HG03025 (cell line): ENCODE results near the gene MUSK.
"Not testable (repeated sequence)": the region's sequence is repeated elsewhere in the genome, so short reads cannot be mapped to it uniquely, and the experiment has no call there.

Experiments
- ATAC-seq: cut with Tn5 transposase; IDR thresholded peaks from one replicate; pipeline ENCODE4 v1.9.1; 2021; ENCODE audit warnings: mild to moderate bottlenecking, moderate library complexity; ENCODE audit not compliant: unreplicated experiment, low FRiP score

MUSK gene

DNA sequence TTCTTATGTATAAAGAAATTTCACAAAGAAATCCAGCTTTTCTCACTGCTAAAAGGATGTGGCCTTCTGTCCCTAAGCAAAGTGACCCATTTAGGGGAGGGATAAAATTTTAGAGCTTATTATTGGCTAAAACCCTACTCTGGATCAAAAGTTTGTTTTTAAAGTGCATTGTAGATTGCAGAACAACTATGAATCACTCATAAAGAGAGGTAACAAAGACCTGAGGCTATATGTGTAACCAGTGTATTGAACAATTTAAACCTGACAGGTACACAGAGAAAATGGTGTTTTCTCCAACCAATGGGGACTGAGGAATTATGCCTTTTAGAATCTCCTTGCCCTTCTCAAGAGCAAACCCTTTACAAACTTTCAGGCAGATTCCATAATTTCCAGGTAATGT, 86.6 kb downstream of the MUSK start:
- no peak for ATAC-seq

DNA sequence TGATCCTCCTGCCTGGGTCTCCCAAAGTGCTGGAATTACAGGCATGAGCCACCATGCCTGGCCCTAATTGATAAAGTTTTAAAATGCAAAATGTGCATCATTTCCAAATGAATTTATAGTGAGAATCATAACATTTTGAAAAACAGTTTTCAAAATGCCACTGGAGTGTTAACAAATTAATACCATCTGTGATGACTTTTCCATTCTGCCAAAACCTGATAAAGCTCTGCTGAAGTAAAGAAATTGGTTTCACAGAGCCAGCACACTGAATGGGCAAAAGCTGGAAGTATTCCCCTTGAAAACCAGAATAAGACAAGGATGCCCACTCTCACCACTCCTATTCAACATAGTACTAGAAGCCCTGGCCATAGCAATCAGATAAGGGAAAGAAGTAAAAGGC, 89.6 kb downstream of the MUSK start:
- no peak for ATAC-seq

DNA sequence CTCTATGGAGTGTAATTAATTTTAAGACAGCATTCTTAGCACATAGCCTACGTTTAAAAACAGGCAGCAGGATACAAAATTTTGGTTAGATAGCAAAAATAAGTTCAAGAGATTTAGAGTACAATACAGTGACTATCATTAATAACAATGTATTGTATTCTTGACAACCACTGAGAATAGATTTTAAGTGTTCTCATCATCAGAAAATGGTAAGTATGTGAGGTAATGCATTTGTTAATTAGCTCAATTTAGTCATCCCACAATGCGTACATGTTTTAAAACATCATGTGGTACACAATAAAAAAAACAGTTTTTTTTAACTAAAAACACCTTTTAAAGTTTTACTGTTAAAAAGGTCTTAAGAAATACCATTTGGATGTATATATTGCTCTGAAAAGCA, 94.2 kb downstream of the MUSK start:
- ATAC-seq, result no peak

DNA sequence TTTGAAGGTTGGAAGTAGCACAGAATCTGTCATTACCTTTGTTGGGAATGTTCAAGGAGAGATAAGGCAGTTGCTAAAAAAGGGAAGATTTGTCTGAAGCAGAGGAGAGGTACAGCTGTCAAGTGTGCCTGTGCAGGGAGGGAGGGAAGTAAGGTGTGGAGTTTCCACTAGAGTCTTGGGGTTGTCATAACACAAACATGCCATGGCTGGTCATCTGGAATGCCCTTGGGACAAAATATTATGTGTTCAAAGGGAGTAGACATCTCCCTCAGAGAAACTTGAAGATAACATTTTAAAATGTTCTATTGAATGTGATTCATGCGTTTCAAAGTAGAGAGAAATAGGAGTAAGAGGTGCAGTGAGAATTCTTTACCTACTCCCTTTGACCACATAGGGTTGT, 95.0 kb downstream of the MUSK start:
- no peak for ATAC-seq

DNA sequence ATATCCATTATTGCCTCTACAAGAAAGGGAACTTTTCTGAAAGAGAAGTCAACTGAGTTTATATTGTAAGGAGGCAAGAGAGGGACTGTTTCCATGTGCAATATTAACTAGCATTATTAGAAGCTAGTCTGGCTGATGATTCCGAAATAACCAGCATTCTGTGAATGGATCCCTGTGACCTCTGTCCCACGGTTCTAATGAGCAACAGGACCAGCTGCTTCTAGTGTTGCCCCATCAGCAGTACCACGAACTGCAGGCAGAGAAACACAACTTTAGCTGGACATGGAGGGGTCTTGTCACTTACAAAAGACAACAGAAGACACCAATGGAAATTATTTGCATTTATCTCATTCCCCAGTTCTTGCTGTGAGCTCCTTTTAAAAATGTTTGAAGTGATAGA, 95.4 kb downstream of the MUSK start:
- no peak for ATAC-seq

DNA sequence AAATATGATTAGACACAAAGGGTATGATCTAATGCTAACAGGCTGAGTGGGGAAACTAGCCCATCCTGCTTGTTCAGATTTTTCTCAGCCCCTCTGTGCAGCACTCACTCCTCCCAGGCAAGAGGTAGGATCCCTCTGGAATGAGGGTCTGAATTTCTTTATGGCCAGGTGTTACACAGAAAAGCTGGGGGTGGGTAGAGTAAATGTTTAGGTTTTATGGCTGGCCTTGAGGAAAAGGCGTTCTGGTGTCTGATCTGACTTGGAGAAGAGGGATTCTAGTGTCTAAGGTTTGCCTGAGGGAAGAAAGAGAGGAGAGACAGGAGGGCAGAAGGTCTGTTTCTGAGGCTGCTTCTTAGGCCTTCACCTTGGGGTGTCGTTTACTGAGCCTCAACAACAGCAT, 97.3 kb downstream of the MUSK start:
- no peak for ATAC-seq

DNA sequence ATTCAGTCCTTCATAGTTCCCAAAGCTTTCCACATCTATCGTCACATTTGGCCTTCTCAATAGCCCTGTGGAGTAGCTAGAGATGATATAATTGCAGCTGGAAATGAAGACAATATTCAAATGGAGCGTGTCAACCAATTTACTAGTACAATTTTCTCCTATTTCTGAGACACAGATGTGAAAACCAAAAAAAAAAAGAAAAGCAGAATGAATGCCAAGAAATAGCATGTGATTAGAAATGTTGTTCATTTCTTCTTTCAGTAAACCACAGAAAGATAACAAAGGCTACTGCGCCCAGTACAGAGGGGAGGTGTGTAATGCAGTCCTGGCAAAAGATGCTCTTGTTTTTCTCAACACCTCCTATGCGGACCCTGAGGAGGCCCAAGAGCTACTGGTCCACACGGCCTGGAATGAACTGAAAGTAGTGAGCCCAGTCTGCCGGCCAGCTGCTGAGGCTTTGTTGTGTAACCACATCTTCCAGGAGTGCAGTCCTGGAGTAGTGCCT, 99.0 kb downstream of the MUSK start:
- no peak for ATAC-seq

DNA sequence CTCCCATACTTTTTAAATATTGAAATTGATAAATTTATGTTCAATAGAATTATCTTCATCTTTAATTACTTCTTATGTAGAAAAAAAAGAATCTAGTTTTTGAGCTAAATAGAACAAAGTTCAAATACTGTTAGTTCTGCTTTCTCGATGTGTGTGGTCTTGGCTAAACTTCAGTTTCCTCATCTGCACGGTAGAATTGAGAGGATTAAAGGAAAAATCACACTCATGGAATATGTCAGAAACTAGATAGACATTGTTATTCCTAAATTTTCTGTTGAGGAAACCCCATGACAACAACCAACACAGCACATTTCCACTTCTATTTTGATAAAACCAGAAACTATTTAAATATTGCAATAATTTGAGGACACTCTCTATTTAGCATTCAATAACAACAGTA, 100.3 kb downstream of the MUSK start:
- ATAC-seq, result no peak

DNA sequence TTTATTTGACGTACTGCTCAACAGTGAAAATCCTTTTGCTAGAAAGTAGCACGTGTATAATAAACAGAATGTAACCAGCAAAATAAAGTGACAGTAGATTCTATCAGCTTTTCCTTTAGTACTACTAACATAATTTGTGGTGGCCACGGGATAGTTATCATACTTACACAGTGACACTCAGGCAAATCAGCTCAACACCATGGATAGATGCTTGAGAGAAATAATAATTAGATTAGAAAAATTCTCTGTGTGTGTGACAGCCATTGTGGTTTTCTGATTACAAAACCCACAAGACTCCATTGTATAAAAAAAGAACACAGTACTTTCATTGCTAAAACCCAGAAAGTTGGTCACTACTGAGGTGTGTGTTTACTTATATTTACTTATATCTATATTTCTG, 101.1 kb downstream of the MUSK start:
- no peak for ATAC-seq

DNA sequence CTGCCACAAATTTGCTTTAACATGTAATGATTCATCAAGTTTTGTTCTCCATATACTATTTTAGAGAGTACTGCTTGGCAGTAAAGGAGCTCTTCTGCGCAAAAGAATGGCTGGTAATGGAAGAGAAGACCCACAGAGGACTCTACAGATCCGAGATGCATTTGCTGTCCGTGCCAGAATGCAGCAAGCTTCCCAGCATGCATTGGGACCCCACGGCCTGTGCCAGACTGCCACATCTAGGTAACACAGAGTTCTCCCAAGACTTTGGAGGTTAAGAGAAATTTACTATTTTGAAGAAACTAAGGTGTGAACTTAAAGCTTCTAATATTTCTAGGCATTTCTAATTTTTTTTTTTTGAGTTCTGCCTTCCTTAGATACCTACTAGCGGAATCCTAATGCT, 107.1 kb downstream of the MUSK start:
- no peak for ATAC-seq

DNA sequence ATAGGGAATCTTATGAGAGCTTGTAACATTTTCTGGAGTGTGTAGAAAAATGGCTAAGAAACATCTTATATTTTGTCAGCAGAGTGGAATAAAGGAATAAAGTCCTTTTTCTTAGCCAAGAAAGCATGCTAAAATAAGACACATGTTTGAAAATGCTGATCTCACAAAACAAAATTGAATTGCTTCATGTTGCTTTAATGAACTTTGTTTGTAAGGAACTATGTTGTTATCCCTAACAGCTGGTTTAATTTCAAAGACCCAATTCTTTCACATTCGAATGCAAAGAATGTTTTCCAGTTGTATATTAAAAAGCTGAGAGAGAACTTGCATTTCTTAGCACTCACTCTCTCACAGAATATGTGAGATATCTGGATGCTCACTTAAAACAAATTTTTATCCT, 107.6 kb downstream of the MUSK start:
- no peak for ATAC-seq

DNA sequence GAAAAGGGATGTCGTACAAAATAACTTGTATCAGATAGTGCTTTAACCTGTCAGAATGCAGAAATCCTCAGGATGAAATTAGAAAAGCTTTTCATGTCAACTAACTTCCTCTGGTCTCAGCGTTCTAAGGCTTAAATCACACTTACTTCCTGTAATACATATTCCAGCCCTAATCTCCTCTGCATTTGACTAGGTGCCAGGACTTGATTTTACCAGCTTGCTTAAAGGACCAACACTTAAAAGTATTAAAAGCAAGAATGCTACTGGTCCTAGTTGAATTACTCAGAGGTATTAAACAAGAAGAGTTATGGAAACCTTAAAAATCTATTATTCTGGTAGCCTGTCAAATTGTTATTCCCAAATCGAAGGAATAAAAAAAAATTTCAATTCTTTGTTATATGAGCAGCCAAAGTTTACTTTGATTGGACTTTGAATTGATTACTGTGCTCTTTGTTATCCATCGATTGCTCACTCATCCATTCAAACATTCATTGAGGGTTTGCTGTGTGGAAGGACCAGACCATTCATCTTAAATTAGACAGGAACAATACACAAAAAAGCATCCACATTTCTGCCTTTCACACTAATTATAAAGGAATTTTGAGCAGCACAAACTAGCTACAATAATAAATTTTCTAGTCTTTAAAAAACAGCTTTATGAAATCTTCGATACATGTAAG, 108.7 kb downstream of the MUSK start:
- ATAC-seq, result no peak

DNA sequence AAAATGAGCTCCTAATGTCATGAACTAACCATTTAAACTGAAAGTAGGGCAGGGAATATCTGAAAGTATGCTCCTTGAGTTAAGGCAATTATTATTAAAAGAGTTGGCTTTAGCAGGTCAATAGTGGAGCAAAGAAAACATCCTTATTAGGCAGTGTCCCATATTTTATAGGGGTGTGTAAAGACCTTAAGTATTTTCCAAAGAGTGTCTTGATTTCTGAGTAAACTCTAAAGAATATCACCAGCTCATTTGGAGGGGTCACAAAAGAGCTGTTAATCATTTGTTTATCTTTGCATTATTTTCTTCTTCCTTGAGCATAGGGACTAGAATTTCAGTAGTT, 109.3 kb downstream of the MUSK start:
- ATAC-seq, result no peak

DNA sequence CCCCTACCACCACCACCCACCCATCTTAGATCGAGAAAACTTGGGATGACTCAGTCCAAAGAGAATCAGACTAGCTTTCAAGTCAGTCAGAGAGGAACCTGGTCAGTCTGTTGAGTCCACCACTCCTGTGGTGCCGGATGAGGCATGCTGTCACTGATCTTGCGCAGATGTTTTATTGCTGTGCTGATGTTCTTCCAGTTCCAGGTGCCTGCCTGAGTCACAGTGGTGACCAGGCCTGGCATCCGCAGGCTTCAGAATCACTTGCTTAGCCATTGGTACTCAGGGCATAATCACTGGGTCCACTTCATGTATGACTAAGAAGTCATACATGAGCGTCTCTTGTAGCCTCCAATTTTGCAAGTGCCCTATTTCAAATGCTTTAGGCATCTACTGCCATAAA, 114.1 kb downstream of the MUSK start:
- ATAC-seq, result no peak

DNA sequence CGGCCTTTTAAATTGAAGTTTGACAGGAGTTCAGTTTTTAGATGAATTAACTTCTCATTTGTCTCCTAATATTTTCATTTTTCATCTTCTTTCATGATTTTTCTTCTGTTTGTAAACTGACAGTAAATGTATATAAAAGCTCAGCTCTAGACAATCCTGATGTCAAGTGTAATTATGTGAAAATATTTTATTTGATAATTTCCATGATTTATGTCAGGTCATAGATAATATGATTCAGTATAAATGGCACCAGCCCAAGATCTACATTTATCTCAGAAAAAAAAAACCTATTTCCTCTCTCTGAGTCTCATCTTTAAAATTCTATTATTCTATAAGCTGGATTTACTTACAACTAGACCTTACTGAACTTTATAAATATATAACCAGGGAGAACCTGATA, 115.7 kb downstream of the MUSK start:
- ATAC-seq, result no peak

DNA sequence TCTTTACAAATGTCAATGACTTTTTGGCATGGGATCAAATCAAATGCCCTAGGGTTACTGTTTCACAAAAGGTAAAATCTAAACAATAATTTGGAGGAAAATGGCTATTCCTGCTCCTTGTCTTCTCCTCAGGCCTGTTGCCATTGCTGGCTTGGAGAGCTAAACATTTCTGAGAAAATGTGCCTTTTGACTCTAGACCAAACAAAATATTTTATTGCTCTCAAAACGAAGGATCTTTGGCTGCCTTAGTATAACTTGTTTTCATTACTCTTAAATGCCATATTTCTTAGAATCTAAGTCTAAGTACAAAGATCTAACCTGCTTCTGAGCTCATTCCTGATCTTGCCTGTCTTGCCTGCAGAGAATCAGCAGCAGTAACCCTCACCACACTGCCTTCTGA, 116.6 kb downstream of the MUSK start:
- ATAC-seq, result no peak

DNA sequence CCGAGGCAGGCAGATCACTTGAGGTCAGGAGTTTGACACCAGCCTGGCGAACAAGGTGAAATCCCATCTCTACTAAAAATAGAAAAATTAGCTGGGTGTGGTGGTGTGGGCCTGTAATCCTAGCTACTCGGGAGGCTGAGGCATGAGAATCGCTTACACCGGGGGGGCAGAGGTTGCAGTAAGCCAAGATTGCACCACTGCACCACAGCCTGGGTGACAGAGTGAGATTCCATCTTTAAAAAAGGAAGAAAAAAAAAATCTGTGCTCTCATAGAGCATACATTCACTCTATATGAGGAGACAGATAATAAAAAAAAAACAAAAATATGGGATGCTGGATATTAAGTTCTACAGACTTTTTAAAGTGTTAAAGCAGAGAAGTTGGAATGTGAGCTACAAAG, 119.8 kb downstream of the MUSK start:
- not testable (repeated sequence) for ATAC-seq

DNA sequence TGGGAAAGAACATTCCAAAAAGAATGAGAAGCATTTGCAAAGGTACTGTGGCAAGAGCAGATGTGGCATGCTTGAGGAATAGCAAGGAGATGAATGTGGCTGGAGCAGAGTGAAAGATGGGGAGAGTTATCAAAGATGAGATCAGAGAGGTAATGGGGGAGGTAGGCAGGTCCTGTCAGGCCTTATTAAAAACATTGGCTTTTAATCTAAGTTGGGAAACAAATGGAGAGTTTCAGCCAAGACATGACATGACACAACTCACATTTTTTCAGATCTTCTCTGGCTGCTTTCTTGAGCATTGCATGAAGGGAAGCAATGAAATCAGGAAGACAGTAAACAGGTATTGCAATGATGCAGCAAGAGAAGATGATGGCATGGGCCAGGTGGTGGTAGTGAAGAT, 120.3 kb downstream of the MUSK start:
- no peak for ATAC-seq

DNA sequence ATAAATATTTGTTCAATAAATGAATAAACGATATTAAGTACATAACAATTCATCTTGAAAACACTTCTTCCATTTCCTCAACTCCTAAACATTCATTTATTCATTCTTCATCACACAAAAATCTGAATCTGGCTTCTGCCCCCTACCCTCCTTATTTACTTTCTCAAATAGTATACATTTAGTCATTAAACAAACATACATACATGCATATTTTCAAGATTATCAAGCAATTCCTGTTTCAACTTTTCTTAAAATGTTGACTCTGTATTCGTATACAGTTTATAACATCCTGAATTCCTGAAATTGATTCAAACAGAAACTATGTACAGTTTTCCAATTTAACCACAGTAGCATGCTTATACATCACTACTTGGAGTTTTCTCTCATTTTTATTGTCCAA, 129.0 kb downstream of the MUSK start:
- no peak for ATAC-seq

DNA sequence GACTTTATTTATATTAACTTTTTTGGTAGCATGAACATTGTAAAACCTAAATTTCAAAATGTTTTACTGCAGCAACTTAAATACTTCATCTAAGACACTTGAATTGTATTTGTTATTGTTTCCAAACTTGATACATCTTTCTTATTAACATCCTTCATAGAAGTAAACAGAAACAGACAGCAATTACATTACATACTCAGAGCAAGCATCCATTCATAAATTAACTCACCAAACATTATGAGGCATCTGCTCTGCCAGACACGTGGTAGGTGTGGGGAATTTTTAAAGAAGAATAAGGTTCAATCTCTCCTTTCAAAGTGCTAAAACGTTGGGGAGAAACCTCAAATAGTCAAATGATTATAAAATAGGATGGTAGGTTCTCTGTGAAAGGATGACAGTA, 130.8 kb downstream of the MUSK start:
- ATAC-seq, result no peak

DNA sequence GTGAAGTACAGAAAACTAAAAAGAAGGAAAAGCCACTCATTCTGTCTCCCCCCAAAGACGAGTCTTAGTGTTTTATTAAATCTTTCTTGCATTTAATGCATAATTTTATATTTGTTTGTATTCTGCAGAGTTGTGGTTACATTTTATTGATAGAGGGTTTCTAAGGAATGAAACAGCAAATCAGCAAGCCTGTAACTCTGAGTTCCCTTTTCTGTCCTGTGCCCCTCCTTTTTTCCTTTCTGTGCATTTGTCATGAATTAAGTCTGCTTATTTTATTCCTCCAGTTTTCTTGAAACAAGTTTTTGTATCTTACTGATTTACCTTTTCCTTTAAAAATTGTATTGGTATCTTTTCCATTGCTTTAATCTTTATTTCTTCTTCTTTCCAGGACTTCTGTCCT, 132.8 kb downstream of the MUSK start:
- no peak for ATAC-seq

DNA sequence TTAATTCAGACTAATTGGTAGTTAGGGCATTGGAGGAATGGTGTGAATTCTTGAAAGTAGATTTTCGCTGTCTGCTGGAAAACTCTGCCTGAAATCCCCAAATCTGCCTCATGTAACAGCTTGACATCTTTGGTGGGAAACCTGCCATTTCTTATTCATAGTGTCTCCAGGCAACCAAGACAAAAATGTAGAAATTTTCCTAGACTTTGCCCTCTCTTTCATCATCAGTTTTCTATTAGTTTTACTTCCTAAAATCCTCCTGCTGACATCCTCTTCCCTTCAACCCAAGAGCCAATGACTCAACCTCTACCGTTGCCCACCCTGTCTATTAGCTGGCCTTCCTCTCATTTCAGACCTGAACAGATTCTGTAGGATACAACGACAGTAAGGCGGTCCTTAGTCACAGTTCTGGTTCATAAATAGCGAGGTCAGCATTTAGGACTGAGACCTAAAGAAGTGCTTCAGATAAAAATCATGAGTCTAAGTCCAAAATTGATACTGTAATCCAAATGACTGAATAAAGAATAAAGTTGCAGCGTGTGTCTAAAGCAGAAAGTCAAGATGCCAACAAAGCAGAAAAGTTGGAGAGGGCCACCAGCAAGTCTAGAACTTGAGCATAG, 133.9 kb downstream of the MUSK start:
- no peak for ATAC-seq
